Measurements from ENCODE around the gene MESP2.

Gene MESP2

DNA sequence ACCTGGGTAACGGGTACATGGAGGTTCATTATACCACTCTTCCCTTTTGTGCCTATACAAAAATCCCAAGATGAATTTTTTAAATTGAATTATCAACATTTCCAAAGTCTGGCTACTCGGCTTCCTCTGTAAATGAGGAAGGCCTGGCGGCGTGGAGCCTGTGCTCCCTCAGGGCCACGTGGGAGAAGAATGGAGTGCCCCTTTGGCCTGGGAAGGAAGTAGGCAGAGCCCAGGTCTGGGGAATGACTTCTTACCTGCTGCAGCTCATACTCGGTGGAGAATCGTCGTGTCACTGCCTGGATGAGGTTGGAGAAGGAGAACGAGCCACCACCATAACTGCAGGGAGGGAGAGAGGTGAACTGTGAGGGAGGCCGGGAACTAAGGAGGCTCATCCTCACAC lies 14.1 kb downstream of the MESP2 start:
- TF ChIP-seq CTCF (IDR thresholded peaks at IDR 0.05; ENCODE audit: low read length) (no peak), EZH2 (IDR thresholded peaks at IDR 0.05; ENCODE audit: borderline replicate concordance, low read length) (no peak)
- no peaks in the 10 kb centered on the region for H3K4me1 ChIP-seq (ENCODE audit: insufficient read depth, low read length, severe bottlenecking)
- no peaks in the 10 kb centered on the region for H3K79me2 ChIP-seq (ENCODE audit: insufficient read depth, low read length)
- H3K27ac ChIP-seq (ENCODE audit: low read depth, low read length, poor library complexity, severe bottlenecking), result no peak overlapping the region
- no peak overlapping the region for H3K9ac ChIP-seq (ENCODE audit: low read length)
- no peaks in the 10 kb centered on the region for H4K20me1 ChIP-seq (ENCODE audit: insufficient read depth, low read length)
- H3K4me3 ChIP-seq (ENCODE audit: low read depth, low read length, poor library complexity, severe bottlenecking), result no peak overlapping the region
- H3K27me3 ChIP-seq (ENCODE audit: insufficient read depth, low read length), result no peaks in the 10 kb centered on the region; the same call in none of the 2 replicates
- H3K9me3 ChIP-seq (ENCODE audit: low read length), result peaks cover 9% of the 10 kb centered on the region
- H3K4me2 ChIP-seq (ENCODE audit: low read length), result no peak overlapping the region
- no peaks in the 10 kb centered on the region for H3F3A ChIP-seq (ENCODE audit: insufficient read depth, low read length)
- H2AFZ ChIP-seq (ENCODE audit: low read length), result no peak overlapping the region
- H3K9me2 ChIP-seq (ENCODE audit: low read depth, low read length), result no peaks in the 10 kb centered on the region
- no peaks in the 10 kb centered on the region; the same call in 1 of the 2 replicates for H3K36me3 ChIP-seq (ENCODE audit: insufficient read depth, low read length)

- Histone ChIP-seq H3K9me3 (ENCODE audit: low read length) (peaks cover 9% of the 10 kb centered on the region), H2AFZ (ENCODE audit: low read length) (no peak overlapping the region), H3K9ac (ENCODE audit: low read length) (no peak overlapping the region), H3K4me3 (ENCODE audit: low read depth, low read length, poor library complexity, severe bottlenecking) (no peak overlapping the region), H3K4me1 (ENCODE audit: insufficient read depth, low read length, severe bottlenecking) (no peaks in the 10 kb centered on the region), H3K36me3 (ENCODE audit: insufficient read depth, low read length) (no peaks in the 10 kb centered on the region; the same call in 1 of the 2 replicates), H4K20me1 (ENCODE audit: insufficient read depth, low read length) (no peaks in the 10 kb centered on the region), H3K79me2 (ENCODE audit: insufficient read depth, low read length) (no peaks in the 10 kb centered on the region), H3K27ac (ENCODE audit: low read depth, low read length, poor library complexity, severe bottlenecking) (no peak overlapping the region), H3K4me2 (ENCODE audit: low read length) (no peak overlapping the region), H3K9me2 (ENCODE audit: low read depth, low read length) (no peaks in the 10 kb centered on the region), H3F3A (ENCODE audit: insufficient read depth, low read length) (no peaks in the 10 kb centered on the region), H3K27me3 (ENCODE audit: insufficient read depth, low read length) (no peaks in the 10 kb centered on the region; the same call in none of the 2 replicates)
- TF ChIP-seq CTCF (IDR thresholded peaks at IDR 0.05; ENCODE audit: low read length), result no peak
- TF ChIP-seq EZH2 (IDR thresholded peaks at IDR 0.05; ENCODE audit: borderline replicate concordance, low read length), result no peak
Measured at GRCh38 chr15:89790661-89791060, 14.5 kb downstream of the MESP2 start.

GRCh38 chr15:89792106-89792805 lies 16.1 kb downstream of the MESP2 start:
- Histone ChIP-seq H2AFZ (ENCODE audit: low read length) (no peak overlapping the region), H3K4me1 (ENCODE audit: insufficient read depth, low read length, severe bottlenecking) (no peaks in the 10 kb centered on the region), H3K9me2 (ENCODE audit: low read depth, low read length) (no peaks in the 10 kb centered on the region), H3K9ac (ENCODE audit: low read length) (no peak overlapping the region), H3K27ac (ENCODE audit: low read depth, low read length, poor library complexity, severe bottlenecking) (no peak overlapping the region), H3K79me2 (ENCODE audit: insufficient read depth, low read length) (no peaks in the 10 kb centered on the region), H3K4me3 (ENCODE audit: low read depth, low read length, poor library complexity, severe bottlenecking) (no peak overlapping the region), H3K27me3 (ENCODE audit: insufficient read depth, low read length) (no peaks in the 10 kb centered on the region; the same call in none of the 2 replicates), H3K4me2 (ENCODE audit: low read length) (no peak overlapping the region), H3K9me3 (ENCODE audit: low read length) (peaks cover 9% of the 10 kb centered on the region), H3F3A (ENCODE audit: insufficient read depth, low read length) (no peaks in the 10 kb centered on the region), H3K36me3 (ENCODE audit: insufficient read depth, low read length) (no peaks in the 10 kb centered on the region; the same call in 1 of the 2 replicates), H4K20me1 (ENCODE audit: insufficient read depth, low read length) (no peaks in the 10 kb centered on the region)
- TF ChIP-seq EZH2 (IDR thresholded peaks at IDR 0.05; ENCODE audit: borderline replicate concordance, low read length) (no peak), CTCF (IDR thresholded peaks at IDR 0.05; ENCODE audit: low read length) (no peak)

Data from OCI-LY1 (cell line).